Dermis blood vessel endothelial cell (primary cell): ENCODE results near the gene THSD7B. TPM values are rescaled to one million over a fixed set of nuclear protein-coding genes. Genes with fewer than 3 reads are reported as not detected.

Experiments used
- DNase-seq: peaks from one replicate; pipeline ENCODE4 v3.0.0; 2010
- total RNA-seq: library from RNA; depleted of rRNA; stranded (reverse); fragments of >200 nt; gene quantifications from 2 replicates; pipeline ENCODE4 v1.2.3, GENCODE V29; 2014

Gene THSD7B
- total RNA-seq, 1 donor from 2014 or later: under 0.01 TPM

GRCh38 chr2:136823291-136823690 lies 57.9 kb downstream of the THSD7B start:
- DNase-seq: no peak

GRCh38 chr2:136828162-136828561 lies 62.8 kb downstream of the THSD7B start:
- DNase-seq: no peak

- DNase-seq: no peak
These were observed 63.4 kb downstream of the THSD7B start for GRCh38 chr2:136828774-136829173.

- DNase-seq: no peak
These were observed 79.2 kb downstream of the THSD7B start for GRCh38 chr2:136844546-136844945.

GRCh38 chr2:136858656-136859055 lies 93.3 kb downstream of the THSD7B start:
- DNase-seq: no peak

GRCh38 chr2:136860443-136860958 lies 95.2 kb downstream of the THSD7B start:
- DNase-seq: no peak

- DNase-seq: no peak
These were observed 98.1 kb downstream of the THSD7B start for GRCh38 chr2:136863468-136863867.

GRCh38 chr2:136863874-136864273 lies 98.5 kb downstream of the THSD7B start:
- no peak for DNase-seq

- DNase-seq: no peak
These were observed 106.1 kb downstream of the THSD7B start for GRCh38 chr2:136871424-136871823.

GRCh38 chr2:136874258-136874657 lies 108.9 kb downstream of the THSD7B start:
- DNase-seq: no peak

GRCh38 chr2:136891100-136891499 lies 125.8 kb downstream of the THSD7B start:
- no peak for DNase-seq

GRCh38 chr2:136894007-136894634 lies 128.8 kb downstream of the THSD7B start:
- no peak for DNase-seq

- no peak for DNase-seq
These were observed 136.4 kb downstream of the THSD7B start for GRCh38 chr2:136901732-136902131.

GRCh38 chr2:136905779-136906178 lies 140.4 kb downstream of the THSD7B start:
- no peak for DNase-seq

- DNase-seq: no peak
These were observed 144.4 kb downstream of the THSD7B start for GRCh38 chr2:136909777-136910176.

- no peak for DNase-seq
These were observed 150.8 kb downstream of the THSD7B start for GRCh38 chr2:136916131-136916530.

GRCh38 chr2:136917411-136917881 lies 152.1 kb downstream of the THSD7B start:
- DNase-seq: no peak

- DNase-seq: no peak
These were observed 154.3 kb downstream of the THSD7B start for GRCh38 chr2:136919682-136920081.

- no peak for DNase-seq
These were observed 155.4 kb downstream of the THSD7B start for GRCh38 chr2:136920652-136921333.

GRCh38 chr2:136927156-136927555 lies 161.8 kb downstream of the THSD7B start:
- DNase-seq: no peak

- no peak for DNase-seq
These were observed 164.2 kb downstream of the THSD7B start for GRCh38 chr2:136929531-136929930.

- no peak for DNase-seq
These were observed 167.4 kb downstream of the THSD7B start for GRCh38 chr2:136932700-136933099.

GRCh38 chr2:136935119-136935518 lies 169.8 kb downstream of the THSD7B start:
- DNase-seq: no peak

GRCh38 chr2:136956050-136956449 lies 190.7 kb downstream of the THSD7B start:
- no peak for DNase-seq
